Measurements from ENCODE around the gene ARHGAP24.

ARHGAP24 gene

GRCh38 chr4:85747882-85748491 is 273.0 kb downstream of the ARHGAP24 start:
- DNase-seq = peak; percentile 75

- DNase-seq = peak; percentile 76
These were observed 273.7 kb downstream of the ARHGAP24 start for GRCh38 chr4:85748654-85749053.

- DNase-seq = no peak
These were observed 276.9 kb downstream of the ARHGAP24 start for GRCh38 chr4:85751866-85752265.

- no peak for DNase-seq
These were observed 280.3 kb downstream of the ARHGAP24 start for GRCh38 chr4:85755285-85755684.

GRCh38 chr4:85756938-85757337 is 282.0 kb downstream of the ARHGAP24 start:
- DNase-seq = peak; percentile 49

GRCh38 chr4:85759388-85759787 is 284.4 kb downstream of the ARHGAP24 start:
- peak; percentile 45 for DNase-seq

- DNase-seq = no peak
These were observed 285.6 kb downstream of the ARHGAP24 start for GRCh38 chr4:85760511-85760910.

- peak; percentile 47 for DNase-seq
These were observed 287.0 kb downstream of the ARHGAP24 start for GRCh38 chr4:85761803-85762528.

GRCh38 chr4:85762529-85762871 is 287.6 kb downstream of the ARHGAP24 start:
- peak; percentile 92 for DNase-seq

- no peak for DNase-seq
These were observed 288.3 kb downstream of the ARHGAP24 start for GRCh38 chr4:85763202-85763601.

- no peak for DNase-seq
These were observed 292.7 kb downstream of the ARHGAP24 start for GRCh38 chr4:85767649-85768048.

- DNase-seq = no peak
These were observed 294.1 kb downstream of the ARHGAP24 start for GRCh38 chr4:85769009-85769408.

- DNase-seq = peak; percentile 67
These were observed 297.5 kb downstream of the ARHGAP24 start for GRCh38 chr4:85772470-85772869.

- no peak for DNase-seq
These were observed 298.4 kb downstream of the ARHGAP24 start for GRCh38 chr4:85773372-85773771.

- DNase-seq = no peak
These were observed 299.1 kb downstream of the ARHGAP24 start for GRCh38 chr4:85774000-85774399.

GRCh38 chr4:85774489-85774888 is 299.5 kb downstream of the ARHGAP24 start:
- DNase-seq = no peak

- no peak for DNase-seq
These were observed 301.1 kb downstream of the ARHGAP24 start for GRCh38 chr4:85776096-85776495.

GRCh38 chr4:85776579-85776978 is 301.6 kb downstream of the ARHGAP24 start:
- DNase-seq = peak; percentile 60

- no peak for DNase-seq
These were observed 303.1 kb downstream of the ARHGAP24 start for GRCh38 chr4:85777908-85778631.

- DNase-seq = peak; percentile 48
These were observed 303.7 kb downstream of the ARHGAP24 start for GRCh38 chr4:85778632-85779131.

GRCh38 chr4:85779165-85779564 is 304.2 kb downstream of the ARHGAP24 start:
- peak; percentile 58 for DNase-seq

GRCh38 chr4:85780664-85781063 is 305.7 kb downstream of the ARHGAP24 start:
- DNase-seq = peak; percentile 38

- peak; percentile 96 for DNase-seq
These were observed 308.5 kb downstream of the ARHGAP24 start for GRCh38 chr4:85783483-85783882.

- no peak for DNase-seq
These were observed 308.9 kb downstream of the ARHGAP24 start for GRCh38 chr4:85783900-85784299.
